Stimulated activated naive CD8-positive, alpha-beta T cell treated with anti-CD3 and anti-CD28 coated beads, Interleukin-15, Interleukin-2, amounts not matched to agents 100 ng/mL and 50 ng/mL, for 24 hours (primary cell): ENCODE measurements around the gene FBLN2.

Source experiments
- H3K27ac Mint-ChIP-seq: one replicate; pipeline ENCODE4 v1.8.0; 2021; ENCODE audit warnings: mild to moderate bottlenecking, mixed read lengths
- H3K27me3 Mint-ChIP-seq: one replicate; pipeline ENCODE4 v1.8.0; 2021; ENCODE audit warnings: mixed read lengths
- H3K36me3 Mint-ChIP-seq: one replicate; pipeline ENCODE4 v1.8.0; 2021; ENCODE audit warnings: low read depth, mixed read lengths
- H3K4me1 Mint-ChIP-seq: one replicate; pipeline ENCODE4 v1.8.0; 2021; ENCODE audit warnings: low read depth, mixed read lengths
- H3K4me3 Mint-ChIP-seq: one replicate; pipeline ENCODE4 v1.8.0; 2021; ENCODE audit warnings: mild to moderate bottlenecking, mixed read lengths
- H3K9me3 Mint-ChIP-seq: one replicate; pipeline ENCODE4 v1.8.0; 2021; ENCODE audit warnings: mixed read lengths

The FBLN2 gene

GRCh38 chr3:13668136-13668535, 119.2 kb downstream of the FBLN2 start:
- no peaks in the 10 kb centered on the region for H3K36me3 Mint-ChIP-seq
- no peak overlapping the region for H3K27ac Mint-ChIP-seq
- H3K27me3 Mint-ChIP-seq, result peaks cover 11% of the 10 kb centered on the region
- H3K9me3 Mint-ChIP-seq, result no peaks in the 10 kb centered on the region
- no peaks in the 10 kb centered on the region for H3K4me1 Mint-ChIP-seq
- no peak overlapping the region for H3K4me3 Mint-ChIP-seq

GRCh38 chr3:13669457-13669856, 120.5 kb downstream of the FBLN2 start:
- H3K36me3 Mint-ChIP-seq, result no peaks in the 10 kb centered on the region

GRCh38 chr3:13670292-13670691, 121.4 kb downstream of the FBLN2 start:
- Mint-ChIP-seq H3K36me3 (no peaks in the 10 kb centered on the region), H3K27me3 (peaks cover 16% of the 10 kb centered on the region), H3K4me3 (no peak overlapping the region), H3K27ac (no peak overlapping the region), H3K4me1 (no peaks in the 10 kb centered on the region), H3K9me3 (no peaks in the 10 kb centered on the region)

More at GRCh38 chr3:13669457-13669856, 120.5 kb downstream of the FBLN2 start:
- Mint-ChIP-seq H3K9me3 (no peaks in the 10 kb centered on the region), H3K27ac (no peak overlapping the region), H3K4me3 (no peak overlapping the region), H3K4me1 (no peaks in the 10 kb centered on the region), H3K27me3 (peaks cover 15% of the 10 kb centered on the region)

- Mint-ChIP-seq H3K27ac (no peak overlapping the region), H3K4me3 (no peak overlapping the region), H3K27me3 (peaks cover 16% of the 10 kb centered on the region), H3K4me1 (no peaks in the 10 kb centered on the region), H3K36me3 (no peaks in the 10 kb centered on the region), H3K9me3 (no peaks in the 10 kb centered on the region)
Measured at GRCh38 chr3:13671482-13672233, 122.7 kb downstream of the FBLN2 start.

- Mint-ChIP-seq H3K9me3 (no peaks in the 10 kb centered on the region), H3K36me3 (no peaks in the 10 kb centered on the region), H3K27me3 (peaks cover 18% of the 10 kb centered on the region), H3K4me3 (no peak overlapping the region), H3K27ac (no peak overlapping the region), H3K4me1 (no peaks in the 10 kb centered on the region)
Measured at GRCh38 chr3:13673207-13673606, 124.3 kb downstream of the FBLN2 start.

- H3K27me3 Mint-ChIP-seq, result peaks cover 15% of the 10 kb centered on the region
- no peaks in the 10 kb centered on the region for H3K4me1 Mint-ChIP-seq
- no peaks in the 10 kb centered on the region for H3K36me3 Mint-ChIP-seq
- no peak overlapping the region for H3K27ac Mint-ChIP-seq
- H3K9me3 Mint-ChIP-seq, result no peaks in the 10 kb centered on the region
- no peak overlapping the region for H3K4me3 Mint-ChIP-seq
Measured at GRCh38 chr3:13674538-13675185, 125.7 kb downstream of the FBLN2 start.

- no peak overlapping the region for H3K4me3 Mint-ChIP-seq
- no peaks in the 10 kb centered on the region for H3K9me3 Mint-ChIP-seq
- H3K27me3 Mint-ChIP-seq, result peaks cover 13% of the 10 kb centered on the region
- no peak overlapping the region for H3K27ac Mint-ChIP-seq
- no peaks in the 10 kb centered on the region for H3K4me1 Mint-ChIP-seq
- H3K36me3 Mint-ChIP-seq, result no peaks in the 10 kb centered on the region
Measured at GRCh38 chr3:13676356-13677017, 127.6 kb downstream of the FBLN2 start.

GRCh38 chr3:13677272-13677671, 128.3 kb downstream of the FBLN2 start:
- H3K4me3 Mint-ChIP-seq, result no peak overlapping the region
- H3K9me3 Mint-ChIP-seq, result peaks cover 3% of the 10 kb centered on the region
- H3K27ac Mint-ChIP-seq, result no peak overlapping the region
- H3K27me3 Mint-ChIP-seq, result peaks cover 13% of the 10 kb centered on the region
- H3K36me3 Mint-ChIP-seq, result no peaks in the 10 kb centered on the region
- no peaks in the 10 kb centered on the region for H3K4me1 Mint-ChIP-seq

- H3K27ac Mint-ChIP-seq, result peak overlapping the region; percentile 45
- H3K27me3 Mint-ChIP-seq, result peaks cover 7% of the 10 kb centered on the region
- H3K36me3 Mint-ChIP-seq, result no peaks in the 10 kb centered on the region
Measured at GRCh38 chr3:13681931-13682330, 133.0 kb downstream of the FBLN2 start.

GRCh38 chr3:13682331-13683013, 133.5 kb downstream of the FBLN2 start:
- Mint-ChIP-seq H3K36me3 (no peaks in the 10 kb centered on the region), H3K4me3 (no peak overlapping the region), H3K4me1 (no peaks in the 10 kb centered on the region), H3K9me3 (peaks cover 3% of the 10 kb centered on the region), H3K27me3 (peaks cover 6% of the 10 kb centered on the region), H3K27ac (no peak overlapping the region)

More at GRCh38 chr3:13681931-13682330, 133.0 kb downstream of the FBLN2 start:
- Mint-ChIP-seq H3K4me1 (no peaks in the 10 kb centered on the region), H3K9me3 (peaks cover 3% of the 10 kb centered on the region), H3K4me3 (no peak overlapping the region)

GRCh38 chr3:13683288-13683687, 134.4 kb downstream of the FBLN2 start:
- peaks cover 2% of the 10 kb centered on the region for H3K27me3 Mint-ChIP-seq
- no peaks in the 10 kb centered on the region for H3K36me3 Mint-ChIP-seq
- H3K9me3 Mint-ChIP-seq, result peaks cover 3% of the 10 kb centered on the region
- H3K27ac Mint-ChIP-seq, result no peak overlapping the region
- H3K4me1 Mint-ChIP-seq, result no peaks in the 10 kb centered on the region
- H3K4me3 Mint-ChIP-seq, result no peak overlapping the region

- no peaks in the 10 kb centered on the region for H3K36me3 Mint-ChIP-seq
- peaks cover 3% of the 10 kb centered on the region for H3K9me3 Mint-ChIP-seq
- peaks cover 2% of the 10 kb centered on the region for H3K27me3 Mint-ChIP-seq
- no peak overlapping the region for H3K4me3 Mint-ChIP-seq
- no peak overlapping the region for H3K27ac Mint-ChIP-seq
- no peaks in the 10 kb centered on the region for H3K4me1 Mint-ChIP-seq
Measured at GRCh38 chr3:13683772-13684171, 134.8 kb downstream of the FBLN2 start.

GRCh38 chr3:13684350-13684749, 135.4 kb downstream of the FBLN2 start:
- Mint-ChIP-seq H3K9me3 (peaks cover 3% of the 10 kb centered on the region), H3K4me1 (no peaks in the 10 kb centered on the region), H3K4me3 (no peak overlapping the region), H3K27ac (no peak overlapping the region), H3K27me3 (no peaks in the 10 kb centered on the region), H3K36me3 (no peaks in the 10 kb centered on the region)

GRCh38 chr3:13684854-13685253, 135.9 kb downstream of the FBLN2 start:
- no peaks in the 10 kb centered on the region for H3K4me1 Mint-ChIP-seq
- no peak overlapping the region for H3K4me3 Mint-ChIP-seq
- peaks cover 3% of the 10 kb centered on the region for H3K9me3 Mint-ChIP-seq
- no peak overlapping the region for H3K27ac Mint-ChIP-seq
- no peaks in the 10 kb centered on the region for H3K27me3 Mint-ChIP-seq
- H3K36me3 Mint-ChIP-seq, result no peaks in the 10 kb centered on the region

- Mint-ChIP-seq H3K4me3 (no peak overlapping the region), H3K36me3 (no peaks in the 10 kb centered on the region), H3K27ac (no peak overlapping the region), H3K9me3 (peaks cover 3% of the 10 kb centered on the region), H3K4me1 (no peaks in the 10 kb centered on the region), H3K27me3 (no peaks in the 10 kb centered on the region)
Measured at GRCh38 chr3:13685721-13686120, 136.8 kb downstream of the FBLN2 start.
